Chondrocyte (in vitro differentiated cells): Measurements from ENCODE around the gene RAP1A. TPM values are rescaled to one million over a fixed set of nuclear protein-coding genes. Genes with fewer than 3 reads are reported as not detected.

Experiments used
- DNase-seq: peaks from one replicate; pipeline ENCODE4 v3.0.0; 2021; ENCODE audit warnings: mixed read lengths, low spot score
- H3K27ac Mint-ChIP-seq: one replicate; pipeline ENCODE4 v1.8.0; 2021; ENCODE audit warnings: mild to moderate bottlenecking, moderate library complexity, mixed read lengths; ENCODE audit not compliant: unreplicated experiment
- H3K27me3 Mint-ChIP-seq: 2 replicates; pipeline ENCODE4 v1.8.0; 2021; ENCODE audit warnings: low read depth, mixed read lengths
- H3K36me3 Mint-ChIP-seq: 2 replicates; pipeline ENCODE4 v1.8.0; 2021; ENCODE audit warnings: low read depth, mixed read lengths
- H3K4me1 Mint-ChIP-seq: 2 replicates; pipeline ENCODE4 v1.8.0; 2021; ENCODE audit warnings: low read depth, mild to moderate bottlenecking, mixed read lengths
- H3K4me3 Mint-ChIP-seq: one replicate; pipeline ENCODE4 v1.8.0; 2021; ENCODE audit warnings: mild to moderate bottlenecking, moderate library complexity, mixed read lengths; ENCODE audit not compliant: unreplicated experiment
- H3K9me3 Mint-ChIP-seq: 2 replicates; pipeline ENCODE4 v1.8.0; 2021; ENCODE audit warnings: low read depth, mixed read lengths
- total RNA-seq: library from RNA; stranded (reverse); gene quantifications from 3 replicates; pipeline ENCODE4 v1.2.1, GENCODE V29; 2021
- TF ChIP-seq, protein P1 (sequence below): fragments of 200-600 bp; sonication (generic); IDR thresholded peaks from 2 replicates; pipeline ENCODE4 v1.5.0; 2021; ENCODE audit warnings: antibody characterized with exemption, mild to moderate bottlenecking, moderate library complexity

The RAP1A gene
- total RNA-seq, 1 donor from 2014 or later = 60.5 TPM

DNA sequence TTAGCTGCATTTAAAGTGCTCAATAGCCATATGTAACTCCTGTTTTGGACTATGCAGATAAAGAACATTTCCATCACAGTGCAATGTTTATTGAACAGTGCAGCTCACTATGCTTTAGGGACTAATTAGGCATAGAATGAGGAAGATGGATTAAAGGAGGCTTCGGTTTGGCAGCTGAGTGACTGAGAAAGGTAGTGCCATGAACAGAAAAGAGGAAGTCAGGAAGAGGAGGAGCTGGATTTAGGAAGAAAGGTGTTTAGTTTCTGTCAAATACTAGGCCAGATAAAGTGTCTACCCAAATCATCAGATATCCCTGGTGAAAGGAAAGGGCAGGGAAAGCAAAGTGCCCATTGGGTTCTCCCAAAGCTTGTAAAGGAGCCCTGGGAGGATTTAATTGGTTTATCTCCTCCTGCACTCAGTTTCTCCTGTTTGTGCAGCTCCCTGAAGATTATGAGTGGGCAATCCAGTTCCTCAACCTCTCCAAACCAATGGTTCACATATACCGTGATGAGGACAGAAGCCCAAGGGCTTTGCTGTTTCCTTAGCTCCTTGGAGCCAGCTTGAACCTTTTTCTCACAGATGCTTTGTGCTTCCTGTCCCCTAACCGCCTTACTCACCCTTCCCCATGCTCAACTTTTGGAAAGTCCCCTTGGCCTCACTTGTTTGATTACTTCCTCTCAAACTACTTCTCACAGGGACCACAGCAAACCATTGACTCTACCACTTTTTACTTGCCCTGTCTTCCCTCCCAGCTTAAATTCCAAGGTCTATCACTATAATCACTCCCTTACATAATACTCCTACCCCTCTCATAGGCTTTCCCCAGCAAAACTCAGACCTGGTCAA is 3.5 kb upstream of the RAP1A start:
- TF ChIP-seq, protein P1, sequence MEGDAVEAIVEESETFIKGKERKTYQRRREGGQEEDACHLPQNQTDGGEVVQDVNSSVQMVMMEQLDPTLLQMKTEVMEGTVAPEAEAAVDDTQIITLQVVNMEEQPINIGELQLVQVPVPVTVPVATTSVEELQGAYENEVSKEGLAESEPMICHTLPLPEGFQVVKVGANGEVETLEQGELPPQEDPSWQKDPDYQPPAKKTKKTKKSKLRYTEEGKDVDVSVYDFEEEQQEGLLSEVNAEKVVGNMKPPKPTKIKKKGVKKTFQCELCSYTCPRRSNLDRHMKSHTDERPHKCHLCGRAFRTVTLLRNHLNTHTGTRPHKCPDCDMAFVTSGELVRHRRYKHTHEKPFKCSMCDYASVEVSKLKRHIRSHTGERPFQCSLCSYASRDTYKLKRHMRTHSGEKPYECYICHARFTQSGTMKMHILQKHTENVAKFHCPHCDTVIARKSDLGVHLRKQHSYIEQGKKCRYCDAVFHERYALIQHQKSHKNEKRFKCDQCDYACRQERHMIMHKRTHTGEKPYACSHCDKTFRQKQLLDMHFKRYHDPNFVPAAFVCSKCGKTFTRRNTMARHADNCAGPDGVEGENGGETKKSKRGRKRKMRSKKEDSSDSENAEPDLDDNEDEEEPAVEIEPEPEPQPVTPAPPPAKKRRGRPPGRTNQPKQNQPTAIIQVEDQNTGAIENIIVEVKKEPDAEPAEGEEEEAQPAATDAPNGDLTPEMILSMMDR = no peak
- Mint-ChIP-seq H3K4me1 (peaks cover 13% of the 10 kb centered on the region), H3K27ac (no peak overlapping the region), H3K4me3 (no peak overlapping the region), H3K36me3 (no peaks in the 10 kb centered on the region), H3K9me3 (no peaks in the 10 kb centered on the region), H3K27me3 (no peaks in the 10 kb centered on the region)
- no peak for DNase-seq

DNA sequence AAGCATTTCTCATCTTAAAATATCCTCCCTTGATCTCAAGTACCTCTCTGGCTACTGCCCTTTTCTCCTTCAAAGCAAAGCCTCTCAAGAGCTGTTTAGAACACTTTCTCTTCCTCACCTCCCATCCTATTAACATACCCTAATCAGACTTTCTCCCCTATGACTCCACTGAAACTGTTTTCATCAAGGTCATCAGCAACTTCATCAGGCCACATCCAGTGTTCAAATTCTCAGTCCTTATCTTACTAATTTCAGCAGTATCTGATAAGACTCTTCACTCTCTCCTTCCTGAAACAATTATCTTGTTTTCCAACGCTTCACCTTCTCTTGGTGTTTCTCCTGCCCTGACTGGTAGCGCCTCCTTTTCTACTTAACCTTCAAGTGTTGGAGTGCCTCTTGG is 1.5 kb upstream of the RAP1A start:
- no peaks in the 10 kb centered on the region for H3K27me3 Mint-ChIP-seq
- H3K27ac Mint-ChIP-seq = no peak overlapping the region
- TF ChIP-seq, protein P1 = no peak
- H3K36me3 Mint-ChIP-seq = no peaks in the 10 kb centered on the region
- no peaks in the 10 kb centered on the region for H3K9me3 Mint-ChIP-seq
- no peak overlapping the region for H3K4me3 Mint-ChIP-seq
- H3K4me1 Mint-ChIP-seq = peaks cover 32% of the 10 kb centered on the region
- no peak for DNase-seq

DNA sequence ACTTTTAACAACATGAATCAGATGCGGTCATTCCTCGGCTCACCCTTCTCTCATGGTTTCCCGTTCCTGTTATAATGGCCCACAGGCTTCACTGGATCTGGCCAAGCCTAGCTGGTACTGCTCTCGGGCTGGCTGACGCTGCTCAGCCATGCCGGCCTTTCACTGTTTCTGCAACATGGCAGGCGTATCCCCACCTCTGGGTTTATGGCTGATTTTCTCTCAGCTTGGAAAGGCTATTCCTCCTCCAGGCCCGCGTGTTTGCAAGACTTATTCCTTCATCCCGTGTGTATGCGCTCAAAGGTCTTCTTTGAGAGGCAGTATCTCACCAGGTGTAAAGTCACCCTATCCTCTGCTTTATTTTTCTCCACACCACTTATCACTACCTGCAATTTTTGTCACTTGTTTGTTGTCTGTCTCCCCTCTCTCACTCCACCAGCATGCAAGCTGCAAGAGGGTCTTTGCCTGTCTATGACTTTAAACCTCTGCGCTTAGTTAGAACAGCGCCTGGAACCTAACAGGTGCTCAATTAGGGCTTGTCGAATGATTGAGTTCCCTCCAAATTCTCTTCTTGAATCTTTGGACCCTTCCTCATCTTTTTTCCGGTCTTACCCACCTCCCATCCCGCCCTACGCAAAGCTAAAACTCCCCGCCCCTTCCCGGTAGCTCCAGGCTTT is 491 bp upstream of the RAP1A start:
- H3K27me3 Mint-ChIP-seq = no peaks in the 10 kb centered on the region
- TF ChIP-seq, protein P1 = no peak
- H3K4me3 Mint-ChIP-seq = peak overlapping the region; percentile 81
- DNase-seq = no peak
- no peaks in the 10 kb centered on the region for H3K9me3 Mint-ChIP-seq
- H3K4me1 Mint-ChIP-seq = peaks cover 37% of the 10 kb centered on the region
- H3K36me3 Mint-ChIP-seq = no peaks in the 10 kb centered on the region
- peak overlapping the region; percentile 19 for H3K27ac Mint-ChIP-seq

DNA sequence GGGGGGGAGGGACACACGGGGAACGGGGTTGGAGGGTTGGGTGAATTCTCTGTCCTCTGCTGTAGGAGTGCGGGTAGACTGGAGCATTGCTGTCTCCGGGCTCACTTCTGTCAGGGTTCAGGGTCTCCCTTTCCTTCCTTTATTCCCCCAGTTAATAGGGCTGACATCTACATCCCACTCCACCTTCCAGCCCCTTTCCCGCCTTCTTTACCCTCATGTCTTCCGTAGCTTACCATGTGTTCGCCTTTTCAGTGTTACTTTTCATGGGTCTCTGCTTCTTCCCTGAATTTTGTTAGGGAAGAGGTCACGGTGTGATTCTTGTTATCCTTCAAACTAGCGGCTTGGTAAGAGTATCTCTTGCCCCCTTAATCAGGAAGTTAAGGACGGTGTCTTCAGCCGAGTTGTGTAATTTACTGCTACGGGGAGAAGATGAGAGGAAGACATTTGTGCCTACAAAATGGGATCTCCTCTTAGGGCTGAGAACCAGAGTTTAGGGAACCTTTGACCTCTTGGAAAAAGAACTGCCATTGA is 917 bp downstream of the RAP1A start:
- H3K36me3 Mint-ChIP-seq = no peaks in the 10 kb centered on the region
- DNase-seq = no peak
- no peaks in the 10 kb centered on the region for H3K27me3 Mint-ChIP-seq
- H3K9me3 Mint-ChIP-seq = no peaks in the 10 kb centered on the region
- H3K4me1 Mint-ChIP-seq = peaks cover 42% of the 10 kb centered on the region
- peak overlapping the region; percentile 90 for H3K4me3 Mint-ChIP-seq
- TF ChIP-seq, protein P1 = no peak
- H3K27ac Mint-ChIP-seq = peak overlapping the region; percentile 87

DNA sequence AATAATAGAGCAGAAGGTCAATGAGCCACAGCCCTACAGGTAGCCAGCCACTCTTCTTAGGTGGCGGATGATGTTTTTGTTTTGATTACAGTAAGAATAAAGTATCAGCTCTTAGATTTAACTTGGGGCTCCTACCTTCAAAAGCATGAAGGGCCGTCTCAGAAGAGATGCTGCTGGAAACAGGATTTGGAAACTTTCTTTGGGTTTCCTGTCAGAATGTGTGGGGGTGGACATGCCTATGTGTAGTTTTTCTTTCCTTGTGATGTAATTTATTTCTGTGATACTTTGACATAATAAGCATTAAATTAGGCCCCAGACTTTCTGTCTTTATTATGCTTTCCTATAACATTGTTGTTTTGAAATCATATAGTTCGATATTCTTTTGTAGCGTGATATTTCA is 1.5 kb downstream of the RAP1A start:
- TF ChIP-seq, protein P1 = no peak
- Mint-ChIP-seq H3K4me1 (peaks cover 45% of the 10 kb centered on the region), H3K4me3 (peak overlapping the region; percentile 90), H3K27ac (peak overlapping the region; percentile 87), H3K9me3 (no peaks in the 10 kb centered on the region), H3K27me3 (no peaks in the 10 kb centered on the region), H3K36me3 (no peaks in the 10 kb centered on the region)
- no peak for DNase-seq
